ENCODE measurements around the gene RUBCN.

The RUBCN gene

DNA sequence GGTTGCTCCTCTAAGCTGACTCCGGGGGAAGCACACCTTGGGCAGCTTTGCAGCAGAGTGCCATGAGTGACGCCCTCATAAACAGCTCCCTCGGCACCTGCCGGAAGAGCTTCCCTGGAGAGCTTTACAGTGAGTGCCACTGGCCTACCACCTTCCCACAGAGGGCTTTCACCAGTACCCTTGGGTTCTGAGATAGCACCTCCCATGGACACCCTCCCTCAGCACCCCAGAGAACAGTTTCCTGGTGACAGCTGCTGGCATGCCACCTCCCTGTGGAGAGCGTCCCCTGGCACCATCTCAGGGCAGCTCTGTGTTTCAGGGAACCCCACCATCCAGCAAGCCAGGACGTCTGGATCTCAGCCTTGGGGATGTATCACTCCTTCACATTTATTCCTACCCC lies 49.1 kb downstream of the RUBCN start:
- Histone ChIP-seq H3K27ac (ENCODE audit: extremely low read depth, low read depth, low read length) (no peak overlapping the region), H3K4me3 (ENCODE audit: low read depth, low read length) (no peak overlapping the region), H3K9me3 (ENCODE audit: control insufficient read depth, insufficient read depth, low read depth, low read length) (no peaks in the 10 kb centered on the region), H3K36me3 (ENCODE audit: control insufficient read depth in 2 of 2, insufficient read depth in 1 of 2, low read length in 2 of 2) (peaks cover 3 to 48% of the 10 kb centered on the region in 2 experiments; a peak in 2 of 3 replicates), H3K4me1 (ENCODE audit: control insufficient read depth, insufficient read depth, low read length) (no peaks in the 10 kb centered on the region)
- TF ChIP-seq, protein P1, sequence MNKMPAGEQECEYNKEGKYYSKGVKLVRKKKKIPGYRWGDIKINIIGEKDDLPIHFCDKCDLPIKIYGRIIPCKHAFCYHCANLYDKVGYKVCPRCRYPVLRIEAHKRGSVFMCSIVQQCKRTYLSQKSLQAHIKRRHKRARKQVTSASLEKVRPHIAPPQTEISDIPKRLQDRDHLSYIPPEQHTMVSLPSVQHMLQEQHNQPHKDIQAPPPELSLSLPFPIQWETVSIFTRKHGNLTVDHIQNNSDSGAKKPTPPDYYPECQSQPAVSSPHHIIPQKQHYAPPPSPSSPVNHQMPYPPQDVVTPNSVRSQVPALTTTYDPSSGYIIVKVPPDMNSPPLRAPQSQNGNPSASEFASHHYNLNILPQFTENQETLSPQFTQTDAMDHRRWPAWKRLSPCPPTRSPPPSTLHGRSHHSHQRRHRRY (tag by site-specific recombination; IDR thresholded peaks at IDR 0.05) = no peak
- TF ChIP-seq ZNF138 (tag by site-specific recombination; IDR thresholded peaks at IDR 0.05; ENCODE audit: borderline replicate concordance) (no peak), ZNF785 (tag by site-specific recombination; IDR thresholded peaks at IDR 0.05) (no peak), ZNF416 (tag by site-specific recombination; IDR thresholded peaks at IDR 0.05) (no peak), ZNF24 (tag by site-specific recombination; IDR thresholded peaks at IDR 0.05) (no peak), ZNF621 (tag by site-specific recombination; IDR thresholded peaks at IDR 0.05) (no peak), ZNF155 (tag by site-specific recombination; IDR thresholded peaks at IDR 0.05) (no peak), BCL11A (tag by site-specific recombination; IDR thresholded peaks at IDR 0.05; ENCODE audit: low read depth) (no peak), ZNF701 (tag by site-specific recombination; IDR thresholded peaks at IDR 0.05) (no peak), ZNF354C (tag by site-specific recombination; IDR thresholded peaks at IDR 0.05; ENCODE audit: borderline replicate concordance, low read depth) (no peak), ZNF10 (tag by site-specific recombination; IDR thresholded peaks at IDR 0.05) (no peak), KLF8 (tag by site-specific recombination; IDR thresholded peaks at IDR 0.05) (no peak), ZFP37 (tag by site-specific recombination; IDR thresholded peaks at IDR 0.05) (no peak)
- TF ChIP-seq, protein P2, sequence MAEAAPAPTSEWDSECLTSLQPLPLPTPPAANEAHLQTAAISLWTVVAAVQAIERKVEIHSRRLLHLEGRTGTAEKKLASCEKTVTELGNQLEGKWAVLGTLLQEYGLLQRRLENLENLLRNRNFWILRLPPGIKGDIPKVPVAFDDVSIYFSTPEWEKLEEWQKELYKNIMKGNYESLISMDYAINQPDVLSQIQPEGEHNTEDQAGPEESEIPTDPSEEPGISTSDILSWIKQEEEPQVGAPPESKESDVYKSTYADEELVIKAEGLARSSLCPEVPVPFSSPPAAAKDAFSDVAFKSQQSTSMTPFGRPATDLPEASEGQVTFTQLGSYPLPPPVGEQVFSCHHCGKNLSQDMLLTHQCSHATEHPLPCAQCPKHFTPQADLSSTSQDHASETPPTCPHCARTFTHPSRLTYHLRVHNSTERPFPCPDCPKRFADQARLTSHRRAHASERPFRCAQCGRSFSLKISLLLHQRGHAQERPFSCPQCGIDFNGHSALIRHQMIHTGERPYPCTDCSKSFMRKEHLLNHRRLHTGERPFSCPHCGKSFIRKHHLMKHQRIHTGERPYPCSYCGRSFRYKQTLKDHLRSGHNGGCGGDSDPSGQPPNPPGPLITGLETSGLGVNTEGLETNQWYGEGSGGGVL (tag by site-specific recombination; IDR thresholded peaks at IDR 0.05) = no peak
- TF ChIP-seq, protein P3, sequence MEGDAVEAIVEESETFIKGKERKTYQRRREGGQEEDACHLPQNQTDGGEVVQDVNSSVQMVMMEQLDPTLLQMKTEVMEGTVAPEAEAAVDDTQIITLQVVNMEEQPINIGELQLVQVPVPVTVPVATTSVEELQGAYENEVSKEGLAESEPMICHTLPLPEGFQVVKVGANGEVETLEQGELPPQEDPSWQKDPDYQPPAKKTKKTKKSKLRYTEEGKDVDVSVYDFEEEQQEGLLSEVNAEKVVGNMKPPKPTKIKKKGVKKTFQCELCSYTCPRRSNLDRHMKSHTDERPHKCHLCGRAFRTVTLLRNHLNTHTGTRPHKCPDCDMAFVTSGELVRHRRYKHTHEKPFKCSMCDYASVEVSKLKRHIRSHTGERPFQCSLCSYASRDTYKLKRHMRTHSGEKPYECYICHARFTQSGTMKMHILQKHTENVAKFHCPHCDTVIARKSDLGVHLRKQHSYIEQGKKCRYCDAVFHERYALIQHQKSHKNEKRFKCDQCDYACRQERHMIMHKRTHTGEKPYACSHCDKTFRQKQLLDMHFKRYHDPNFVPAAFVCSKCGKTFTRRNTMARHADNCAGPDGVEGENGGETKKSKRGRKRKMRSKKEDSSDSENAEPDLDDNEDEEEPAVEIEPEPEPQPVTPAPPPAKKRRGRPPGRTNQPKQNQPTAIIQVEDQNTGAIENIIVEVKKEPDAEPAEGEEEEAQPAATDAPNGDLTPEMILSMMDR (tag by site-specific recombination; IDR thresholded peaks at IDR 0.05) = no peak
- TF ChIP-seq, protein P4, sequence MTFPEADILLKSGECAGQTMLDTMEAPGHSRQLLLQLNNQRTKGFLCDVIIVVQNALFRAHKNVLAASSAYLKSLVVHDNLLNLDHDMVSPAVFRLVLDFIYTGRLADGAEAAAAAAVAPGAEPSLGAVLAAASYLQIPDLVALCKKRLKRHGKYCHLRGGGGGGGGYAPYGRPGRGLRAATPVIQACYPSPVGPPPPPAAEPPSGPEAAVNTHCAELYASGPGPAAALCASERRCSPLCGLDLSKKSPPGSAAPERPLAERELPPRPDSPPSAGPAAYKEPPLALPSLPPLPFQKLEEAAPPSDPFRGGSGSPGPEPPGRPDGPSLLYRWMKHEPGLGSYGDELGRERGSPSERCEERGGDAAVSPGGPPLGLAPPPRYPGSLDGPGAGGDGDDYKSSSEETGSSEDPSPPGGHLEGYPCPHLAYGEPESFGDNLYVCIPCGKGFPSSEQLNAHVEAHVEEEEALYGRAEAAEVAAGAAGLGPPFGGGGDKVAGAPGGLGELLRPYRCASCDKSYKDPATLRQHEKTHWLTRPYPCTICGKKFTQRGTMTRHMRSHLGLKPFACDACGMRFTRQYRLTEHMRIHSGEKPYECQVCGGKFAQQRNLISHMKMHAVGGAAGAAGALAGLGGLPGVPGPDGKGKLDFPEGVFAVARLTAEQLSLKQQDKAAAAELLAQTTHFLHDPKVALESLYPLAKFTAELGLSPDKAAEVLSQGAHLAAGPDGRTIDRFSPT (tag by site-specific recombination; IDR thresholded peaks at IDR 0.05) = no peak
- TF ChIP-seq, protein P5, sequence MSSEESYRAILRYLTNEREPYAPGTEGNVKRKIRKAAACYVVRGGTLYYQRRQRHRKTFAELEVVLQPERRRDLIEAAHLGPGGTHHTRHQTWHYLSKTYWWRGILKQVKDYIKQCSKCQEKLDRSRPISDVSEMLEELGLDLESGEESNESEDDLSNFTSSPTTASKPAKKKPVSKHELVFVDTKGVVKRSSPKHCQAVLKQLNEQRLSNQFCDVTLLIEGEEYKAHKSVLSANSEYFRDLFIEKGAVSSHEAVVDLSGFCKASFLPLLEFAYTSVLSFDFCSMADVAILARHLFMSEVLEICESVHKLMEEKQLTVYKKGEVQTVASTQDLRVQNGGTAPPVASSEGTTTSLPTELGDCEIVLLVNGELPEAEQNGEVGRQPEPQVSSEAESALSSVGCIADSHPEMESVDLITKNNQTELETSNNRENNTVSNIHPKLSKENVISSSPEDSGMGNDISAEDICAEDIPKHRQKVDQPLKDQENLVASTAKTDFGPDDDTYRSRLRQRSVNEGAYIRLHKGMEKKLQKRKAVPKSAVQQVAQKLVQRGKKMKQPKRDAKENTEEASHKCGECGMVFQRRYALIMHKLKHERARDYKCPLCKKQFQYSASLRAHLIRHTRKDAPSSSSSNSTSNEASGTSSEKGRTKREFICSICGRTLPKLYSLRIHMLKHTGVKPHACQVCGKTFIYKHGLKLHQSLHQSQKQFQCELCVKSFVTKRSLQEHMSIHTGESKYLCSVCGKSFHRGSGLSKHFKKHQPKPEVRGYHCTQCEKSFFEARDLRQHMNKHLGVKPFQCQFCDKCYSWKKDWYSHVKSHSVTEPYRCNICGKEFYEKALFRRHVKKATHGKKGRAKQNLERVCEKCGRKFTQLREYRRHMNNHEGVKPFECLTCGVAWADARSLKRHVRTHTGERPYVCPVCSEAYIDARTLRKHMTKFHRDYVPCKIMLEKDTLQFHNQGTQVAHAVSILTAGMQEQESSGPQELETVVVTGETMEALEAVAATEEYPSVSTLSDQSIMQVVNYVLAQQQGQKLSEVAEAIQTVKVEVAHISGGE (tag by site-specific recombination; conservative IDR thresholded peaks at IDR 0.05; ENCODE audit: low read depth) = no peak
- POLR2A ChIA-PET = no interaction called here
- CTCF ChIA-PET = no interaction called here
